CD4-positive, alpha-beta T cell treated with Interleukin-1 beta for 1 hour (primary cell): ENCODE results near the gene DTWD2.
"Not testable (repeated sequence)": the region's sequence is repeated elsewhere in the genome, so short reads cannot be mapped to it uniquely, and the experiment has no call there.

Experiments
- DNase-seq, 2 donors: peaks; one replicate each; pipeline ENCODE4 v3.0.0-alpha.2; 2020 to 2022

The DTWD2 gene

DNA sequence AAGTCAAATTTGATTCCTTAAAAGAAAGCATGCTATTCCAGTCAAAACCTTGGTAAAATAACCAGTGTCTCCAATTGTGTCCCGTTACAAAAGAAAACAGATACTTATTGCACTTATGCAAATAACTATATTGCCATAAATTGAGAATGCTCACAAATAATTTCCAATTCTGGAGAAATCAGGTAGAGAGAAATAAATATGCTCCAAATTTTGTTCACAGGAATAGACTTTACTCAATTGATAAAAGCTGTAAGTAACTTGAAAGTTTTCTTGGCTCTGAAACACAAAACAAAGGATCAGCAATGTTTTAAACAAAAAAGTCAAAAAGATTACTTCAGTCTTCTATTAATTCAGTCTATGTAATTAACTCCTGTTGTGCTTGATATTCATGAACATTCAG, 7.8 kb upstream of the DTWD2 start:
- DNase-seq, result no peak

- no peak for DNase-seq
These were observed 6.2 kb upstream of the DTWD2 start for GRCh38 chr5:118994595-118994994.

DNA sequence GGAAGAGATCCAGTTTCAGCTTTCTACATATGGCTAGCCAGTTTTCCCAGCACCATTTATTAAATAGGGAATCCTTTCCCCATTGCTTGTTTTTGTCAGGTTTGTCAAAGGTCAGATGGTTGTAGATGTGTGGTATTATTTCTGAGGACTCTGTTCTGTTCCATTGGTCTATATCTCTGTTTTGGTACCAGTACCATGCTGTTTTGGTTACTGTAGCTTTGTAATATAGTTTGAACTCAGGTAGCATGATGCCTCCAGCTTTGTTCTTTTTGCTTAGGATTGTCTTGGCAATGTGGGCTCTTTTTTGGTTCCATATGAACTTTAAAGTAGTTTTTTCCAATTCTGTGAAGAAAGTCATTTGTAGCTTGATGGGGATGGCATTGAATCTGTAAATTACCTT, 4.8 kb upstream of the DTWD2 start:
- not testable (repeated sequence) for DNase-seq

GRCh38 chr5:118992055-118992454, 3.7 kb upstream of the DTWD2 start:
- not testable (repeated sequence) for DNase-seq

DNA sequence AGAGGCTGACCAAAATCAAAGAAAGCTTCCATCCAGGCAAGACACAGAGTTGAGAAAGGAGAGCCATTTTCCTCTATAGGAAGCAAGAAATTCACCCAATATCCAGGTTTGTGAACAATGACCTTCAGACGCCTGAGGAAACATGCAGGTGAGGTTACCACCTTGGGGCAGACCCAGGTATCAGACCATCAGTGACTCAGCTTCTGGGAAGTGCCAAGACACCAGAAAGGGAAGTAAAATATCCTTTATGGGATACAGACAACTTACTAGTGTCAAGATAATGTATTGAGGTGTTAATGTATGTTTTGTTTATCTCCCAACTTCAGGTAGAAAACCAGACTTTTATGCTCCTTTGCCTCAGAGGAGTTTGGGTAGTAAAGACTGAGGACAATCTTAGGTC, 2.2 kb upstream of the DTWD2 start:
- DNase-seq, result no peak

DNA sequence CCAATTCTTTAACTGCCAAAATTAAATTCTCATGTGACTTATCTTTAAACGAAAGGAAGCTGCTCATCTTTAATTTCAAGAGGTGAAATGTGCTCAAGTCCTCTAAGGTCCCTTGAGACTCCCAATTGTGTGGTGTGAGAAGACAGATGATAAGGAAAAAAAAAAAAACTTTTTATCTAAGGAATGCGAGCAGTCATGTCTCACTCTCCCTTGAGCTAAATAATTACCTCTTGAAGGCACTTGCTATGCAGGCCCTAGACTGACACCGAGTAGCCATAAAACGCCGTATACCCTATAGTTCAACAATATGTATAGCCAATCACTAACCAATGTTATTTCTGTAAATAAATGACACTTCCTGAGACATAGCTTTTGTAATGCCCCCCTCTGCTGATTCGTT, 1.5 kb upstream of the DTWD2 start:
- no peak for DNase-seq

- DNase-seq, result no peak
These were observed 476 bp upstream of the DTWD2 start for GRCh38 chr5:118988866-118989180.

GRCh38 chr5:118984602-118985001, 3.7 kb downstream of the DTWD2 start:
- no peak for DNase-seq

DNA sequence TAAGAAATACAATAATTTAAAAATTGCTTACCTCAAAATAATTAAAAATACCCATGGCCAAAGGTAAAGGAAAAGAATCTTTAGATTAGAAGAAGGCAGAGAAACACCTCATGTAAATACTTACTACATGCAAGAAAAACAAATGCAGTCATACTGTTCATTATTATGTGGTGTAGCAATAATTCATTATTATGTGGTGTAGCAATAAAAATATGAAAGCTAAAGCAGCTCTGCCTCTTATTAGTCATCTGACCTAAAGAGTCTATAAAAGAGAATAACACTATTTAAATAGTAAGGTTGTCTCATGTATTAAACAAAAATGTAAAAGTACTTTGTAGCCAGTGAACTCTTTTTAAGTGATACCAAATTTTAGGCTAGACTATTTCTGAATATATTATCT, 6.6 kb downstream of the DTWD2 start:
- DNase-seq, result no peak

- DNase-seq, result no peak
These were observed 7.9 kb downstream of the DTWD2 start for GRCh38 chr5:118980438-118980837.

DNA sequence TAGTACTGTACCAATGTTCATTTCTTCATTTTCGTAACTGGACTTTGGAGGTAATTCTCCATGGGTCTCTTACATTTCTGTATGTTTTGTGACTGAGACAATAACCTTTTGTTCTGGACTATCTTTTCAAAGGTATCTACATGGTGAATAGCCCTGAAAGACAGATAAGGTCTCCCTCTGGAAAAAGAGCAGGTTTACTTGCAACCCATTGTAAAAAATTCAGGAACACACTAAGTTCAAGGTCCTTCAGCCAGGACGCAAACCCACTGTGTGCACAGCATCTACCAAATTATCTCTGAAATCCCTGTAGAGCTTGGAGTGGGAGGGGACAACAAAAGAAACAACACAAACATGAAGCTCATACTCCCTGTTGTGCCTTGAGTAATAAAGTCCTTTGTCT, 8.3 kb downstream of the DTWD2 start:
- DNase-seq, result no peak

DNA sequence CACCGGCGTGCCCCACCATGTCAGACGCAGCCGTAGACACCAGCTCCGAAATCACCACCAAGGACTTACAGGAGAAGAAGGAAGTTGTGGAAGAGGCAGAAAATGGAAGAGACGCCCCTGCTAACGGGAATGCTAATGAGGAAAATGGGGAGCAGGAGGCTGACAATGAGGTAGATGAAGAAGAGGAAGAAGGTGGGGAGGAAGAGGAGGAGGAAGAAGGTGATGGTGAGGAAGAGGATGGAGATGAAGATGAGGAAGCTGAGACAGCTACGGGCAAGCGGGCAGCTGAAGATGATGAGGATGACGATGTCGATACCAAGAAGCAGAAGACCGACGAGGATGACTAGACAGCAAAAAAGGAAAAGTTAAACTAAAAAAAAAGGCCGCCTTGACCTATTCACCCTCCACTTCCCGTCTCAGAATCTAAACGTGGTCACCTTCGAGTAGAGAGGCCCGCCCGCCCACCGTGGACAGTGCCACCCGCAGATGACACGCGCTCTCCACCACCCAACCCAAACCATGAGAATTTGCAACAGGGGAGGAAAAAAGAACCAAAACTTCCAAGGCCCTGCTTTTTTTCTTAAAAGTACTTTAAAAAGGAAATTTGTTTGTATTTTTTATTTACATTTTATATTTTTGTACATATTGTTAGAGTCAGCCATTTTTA, 14.4 kb downstream of the DTWD2 start:
- DNase-seq, result not testable (repeated sequence)

DNA sequence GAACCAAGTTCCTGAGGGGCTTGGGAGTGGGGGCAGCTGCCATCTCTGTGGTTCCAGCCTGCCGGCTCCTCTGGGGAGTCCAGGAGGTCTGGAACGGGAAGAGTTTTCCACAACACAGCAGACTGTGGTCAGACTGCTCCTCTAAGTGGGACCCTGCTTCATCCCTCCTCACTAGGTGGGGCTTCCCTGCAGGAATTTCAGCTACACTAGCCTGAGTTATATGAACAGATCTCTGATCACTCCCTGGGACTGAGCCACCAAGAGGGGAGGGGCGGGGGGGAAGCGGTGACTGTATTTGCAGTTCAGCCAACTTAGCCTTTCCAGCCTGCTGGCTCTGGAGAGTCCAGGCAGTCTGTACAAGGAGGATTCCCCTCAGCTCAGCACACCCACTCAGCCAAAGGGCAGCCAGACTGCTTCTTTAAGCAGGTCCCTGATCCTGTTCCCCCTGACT, 19.4 kb downstream of the DTWD2 start:
- DNase-seq, result no peak

- DNase-seq, result no peak
These were observed 19.9 kb downstream of the DTWD2 start for GRCh38 chr5:118968406-118968911.

DNA sequence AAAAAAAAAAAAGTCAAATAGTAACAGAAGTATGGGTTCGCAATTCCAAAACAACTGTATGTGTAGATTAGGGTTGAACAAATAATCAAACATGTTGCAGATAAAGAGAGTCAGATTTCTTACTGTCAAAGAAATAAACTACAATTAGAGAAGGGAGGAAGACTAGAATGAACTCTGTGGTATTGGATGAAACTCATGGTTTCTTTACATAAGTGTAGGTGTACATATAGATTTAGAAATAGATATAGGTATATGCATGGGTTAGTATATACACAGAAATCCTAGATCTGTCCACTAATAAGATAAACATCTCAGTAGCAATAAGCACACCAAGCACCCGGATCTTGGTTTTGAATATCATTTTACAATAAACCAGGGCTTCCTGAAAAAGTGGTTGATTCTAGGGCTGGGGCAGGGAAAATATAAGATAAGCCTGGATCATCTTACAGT, 21.3 kb downstream of the DTWD2 start:
- no peak for DNase-seq

DNA sequence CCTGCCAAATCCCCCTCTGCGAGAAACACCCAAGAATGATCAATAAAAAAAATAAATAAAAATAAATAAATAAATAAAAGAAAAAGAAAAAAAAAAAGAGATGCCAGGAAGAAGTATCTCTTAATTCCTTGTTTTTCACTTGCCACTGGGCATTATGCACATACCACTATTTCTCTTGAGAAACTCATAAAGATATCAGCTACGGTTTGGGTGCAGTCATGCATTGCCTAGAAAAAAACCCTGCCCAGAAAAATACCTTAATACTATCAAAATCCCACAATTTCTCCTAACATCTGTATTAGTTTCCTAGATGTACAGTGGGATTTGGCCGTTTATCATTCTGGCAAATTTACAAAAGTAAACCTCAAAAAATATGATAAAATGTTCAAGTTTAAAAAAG, 22.5 kb downstream of the DTWD2 start:
- DNase-seq, result no peak

GRCh38 chr5:118964970-118965369, 23.4 kb downstream of the DTWD2 start:
- not testable (repeated sequence) for DNase-seq

- not testable (repeated sequence) for DNase-seq
These were observed 24.0 kb downstream of the DTWD2 start for GRCh38 chr5:118964388-118964787.

- DNase-seq, result no peak
These were observed 25.2 kb downstream of the DTWD2 start for GRCh38 chr5:118963169-118963568.

DNA sequence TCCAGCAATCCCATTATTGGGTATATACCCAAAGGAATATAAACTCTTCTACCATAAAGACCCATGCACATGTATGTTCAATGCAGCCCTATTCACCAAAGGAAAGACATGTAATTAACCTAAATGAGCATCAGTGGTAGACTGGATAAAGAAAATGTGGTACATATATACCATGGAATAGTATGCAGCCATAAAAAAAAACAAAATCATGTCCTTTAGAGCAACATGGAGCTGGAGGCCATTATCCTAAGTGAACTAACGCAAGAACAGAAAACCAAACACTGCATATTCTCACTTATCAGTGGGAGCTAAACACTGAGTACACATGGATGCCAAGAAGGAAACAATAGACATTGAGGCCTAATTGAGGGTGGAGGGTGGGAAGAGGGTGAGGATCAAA, 27.8 kb downstream of the DTWD2 start:
- DNase-seq, result no peak

GRCh38 chr5:118956727-118957126, 31.6 kb downstream of the DTWD2 start:
- no peak for DNase-seq

DNA sequence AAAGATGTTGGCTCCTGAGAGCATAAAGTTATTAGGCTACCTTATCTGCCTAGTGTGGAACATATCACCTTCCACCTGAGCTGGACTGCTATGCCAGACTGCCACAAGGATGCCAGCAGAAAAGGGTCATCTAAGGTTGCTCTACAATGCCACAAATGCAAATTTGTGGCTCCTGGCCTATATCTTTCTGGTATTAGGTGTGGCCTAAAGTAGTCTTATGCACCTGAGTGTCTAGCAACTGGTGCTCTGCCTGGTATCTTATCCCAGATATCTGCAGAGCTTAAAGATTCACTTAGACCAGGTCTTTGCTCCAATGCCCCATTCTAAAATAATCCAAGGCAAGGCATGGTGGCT, 34.7 kb downstream of the DTWD2 start:
- DNase-seq, result no peak

GRCh38 chr5:118952992-118953651, 35.2 kb downstream of the DTWD2 start:
- DNase-seq, result no peak

DNA sequence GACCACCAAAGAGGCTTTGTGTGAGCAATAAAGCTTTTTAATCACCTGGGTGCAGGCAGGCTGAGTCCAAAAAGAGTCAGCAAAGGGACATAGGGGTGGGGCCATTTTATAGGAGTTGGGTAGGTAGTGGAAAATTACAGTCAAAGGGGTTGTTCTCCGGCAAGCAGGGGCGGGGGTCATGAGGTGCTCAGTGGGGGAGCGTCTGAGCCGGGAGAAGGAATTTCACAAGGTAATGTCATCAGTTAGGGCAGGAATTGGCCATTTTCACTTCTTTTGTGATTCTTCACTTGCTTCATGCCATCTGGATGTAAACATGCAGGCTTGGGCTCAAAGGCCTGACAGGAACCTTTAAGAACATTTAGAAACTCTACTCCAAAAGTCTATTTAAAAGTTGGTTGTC, 36.0 kb downstream of the DTWD2 start:
- not testable (repeated sequence) for DNase-seq

- not testable (repeated sequence) for DNase-seq
These were observed 38.0 kb downstream of the DTWD2 start for GRCh38 chr5:118950354-118950753.
